Breast epithelium (tissue), 3 donors: Measurements from ENCODE around the gene LIN7A.

Experiments used
- CTCF ChIP-seq, 3 donors: fragments of 450-650 bp; IDR thresholded peaks; one replicate each; pipeline ENCODE4 v1.5.1; 2016 to 2017; ENCODE audit warnings: antibody characterized with exemption in 3 of 3, mild to moderate bottlenecking in 3 of 3, moderate library complexity in 3 of 3
- POLR2A ChIP-seq: fragments of 450-650 bp; IDR thresholded peaks from one replicate; pipeline ENCODE4 v1.6.1; 2016; ENCODE audit warnings: antibody characterized with exemption, mild to moderate bottlenecking, moderate library complexity

- TF ChIP-seq CTCF (IDR thresholded peaks at IDR 0.05): no peak
- TF ChIP-seq POLR2A: no peak
Observed at GRCh38 chr12:80917651-80918050, 20.1 kb downstream of the LIN7A start.
